ENCODE measurements around the gene APCDD1L.

DNA sequence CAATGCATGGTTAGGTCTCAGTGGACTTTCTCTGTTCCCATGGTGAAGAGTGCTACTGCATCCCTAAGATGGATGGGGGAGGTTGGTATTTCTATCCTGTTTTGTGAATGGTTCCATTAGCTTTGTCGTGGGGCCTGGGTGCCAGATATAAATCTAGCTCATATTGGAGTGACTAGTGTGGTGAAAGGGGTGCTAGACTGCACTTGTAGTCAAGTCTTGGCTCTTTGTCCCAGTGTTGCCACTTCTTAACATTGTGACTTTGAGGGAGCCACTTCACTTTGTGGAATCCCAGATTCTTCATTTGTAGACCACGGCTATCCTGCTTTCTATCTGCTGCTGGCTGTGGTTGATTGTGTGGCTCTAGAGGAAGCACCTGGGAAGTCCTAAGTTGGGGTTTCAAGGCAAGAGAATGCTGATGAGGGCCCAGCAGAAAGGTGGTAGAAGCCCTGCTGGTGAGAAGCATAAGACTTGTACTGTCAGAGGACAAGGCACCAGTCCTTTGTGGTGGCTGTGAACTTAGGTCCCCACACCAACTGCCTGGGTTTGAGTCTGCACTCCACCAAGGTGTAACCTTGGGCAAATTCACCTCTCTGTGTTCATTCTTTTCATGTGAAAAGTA lies 82.1 kb downstream of the APCDD1L start:
- TF ChIP-seq, protein P1, sequence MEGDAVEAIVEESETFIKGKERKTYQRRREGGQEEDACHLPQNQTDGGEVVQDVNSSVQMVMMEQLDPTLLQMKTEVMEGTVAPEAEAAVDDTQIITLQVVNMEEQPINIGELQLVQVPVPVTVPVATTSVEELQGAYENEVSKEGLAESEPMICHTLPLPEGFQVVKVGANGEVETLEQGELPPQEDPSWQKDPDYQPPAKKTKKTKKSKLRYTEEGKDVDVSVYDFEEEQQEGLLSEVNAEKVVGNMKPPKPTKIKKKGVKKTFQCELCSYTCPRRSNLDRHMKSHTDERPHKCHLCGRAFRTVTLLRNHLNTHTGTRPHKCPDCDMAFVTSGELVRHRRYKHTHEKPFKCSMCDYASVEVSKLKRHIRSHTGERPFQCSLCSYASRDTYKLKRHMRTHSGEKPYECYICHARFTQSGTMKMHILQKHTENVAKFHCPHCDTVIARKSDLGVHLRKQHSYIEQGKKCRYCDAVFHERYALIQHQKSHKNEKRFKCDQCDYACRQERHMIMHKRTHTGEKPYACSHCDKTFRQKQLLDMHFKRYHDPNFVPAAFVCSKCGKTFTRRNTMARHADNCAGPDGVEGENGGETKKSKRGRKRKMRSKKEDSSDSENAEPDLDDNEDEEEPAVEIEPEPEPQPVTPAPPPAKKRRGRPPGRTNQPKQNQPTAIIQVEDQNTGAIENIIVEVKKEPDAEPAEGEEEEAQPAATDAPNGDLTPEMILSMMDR (IDR thresholded peaks at IDR 0.05; ENCODE audit: poor library complexity, severe bottlenecking), result no peak
- TF ChIP-seq, protein P2, sequence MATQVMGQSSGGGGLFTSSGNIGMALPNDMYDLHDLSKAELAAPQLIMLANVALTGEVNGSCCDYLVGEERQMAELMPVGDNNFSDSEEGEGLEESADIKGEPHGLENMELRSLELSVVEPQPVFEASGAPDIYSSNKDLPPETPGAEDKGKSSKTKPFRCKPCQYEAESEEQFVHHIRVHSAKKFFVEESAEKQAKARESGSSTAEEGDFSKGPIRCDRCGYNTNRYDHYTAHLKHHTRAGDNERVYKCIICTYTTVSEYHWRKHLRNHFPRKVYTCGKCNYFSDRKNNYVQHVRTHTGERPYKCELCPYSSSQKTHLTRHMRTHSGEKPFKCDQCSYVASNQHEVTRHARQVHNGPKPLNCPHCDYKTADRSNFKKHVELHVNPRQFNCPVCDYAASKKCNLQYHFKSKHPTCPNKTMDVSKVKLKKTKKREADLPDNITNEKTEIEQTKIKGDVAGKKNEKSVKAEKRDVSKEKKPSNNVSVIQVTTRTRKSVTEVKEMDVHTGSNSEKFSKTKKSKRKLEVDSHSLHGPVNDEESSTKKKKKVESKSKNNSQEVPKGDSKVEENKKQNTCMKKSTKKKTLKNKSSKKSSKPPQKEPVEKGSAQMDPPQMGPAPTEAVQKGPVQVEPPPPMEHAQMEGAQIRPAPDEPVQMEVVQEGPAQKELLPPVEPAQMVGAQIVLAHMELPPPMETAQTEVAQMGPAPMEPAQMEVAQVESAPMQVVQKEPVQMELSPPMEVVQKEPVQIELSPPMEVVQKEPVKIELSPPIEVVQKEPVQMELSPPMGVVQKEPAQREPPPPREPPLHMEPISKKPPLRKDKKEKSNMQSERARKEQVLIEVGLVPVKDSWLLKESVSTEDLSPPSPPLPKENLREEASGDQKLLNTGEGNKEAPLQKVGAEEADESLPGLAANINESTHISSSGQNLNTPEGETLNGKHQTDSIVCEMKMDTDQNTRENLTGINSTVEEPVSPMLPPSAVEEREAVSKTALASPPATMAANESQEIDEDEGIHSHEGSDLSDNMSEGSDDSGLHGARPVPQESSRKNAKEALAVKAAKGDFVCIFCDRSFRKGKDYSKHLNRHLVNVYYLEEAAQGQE (IDR thresholded peaks at IDR 0.05; ENCODE audit: borderline replicate concordance), result no peak
- no peak for TF ChIP-seq POLR2AphosphoS5 (IDR thresholded peaks at IDR 0.05)
- TF ChIP-seq EZH2 (IDR thresholded peaks at IDR 0.05; ENCODE audit: borderline replicate concordance, insufficient read depth, low read length, poor library complexity, severe bottlenecking), result no peak
- no peak for TF ChIP-seq EP300 (conservative IDR thresholded peaks at IDR 0.05; ENCODE audit: poor library complexity, severe bottlenecking)
- TF ChIP-seq MXI1 (conservative IDR thresholded peaks at IDR 0.05; ENCODE audit: poor library complexity, severe bottlenecking), result no peak
- no peak for TF ChIP-seq TAF1 (IDR thresholded peaks at IDR 0.05; ENCODE audit: low read depth)

Data from neural cell (in vitro differentiated cells).